Endothelial cell of umbilical vein (primary cell): ENCODE results near the gene PLB1. TPM values are rescaled to one million over a fixed set of nuclear protein-coding genes. Genes with fewer than 3 reads are reported as not detected.

Experiments used
- BruUV-seq: library from RNA; stranded (reverse); fragments of 400-500 nt; replicated peaks from 2 replicates; lab custom pipeline; 2021; lab: Mats Ljungman, UMichigan
- CTCF ChIA-PET: fragments of 300-600, 350-600 bp; sonication (Branson Sonifier 250); formaldehyde crosslinking; loops from one replicate; lab custom pipeline; 2021; ENCODE audit warnings: antibody characterized with exemption, inconsistent platforms; lab: Charles Lee
- POLR2A ChIA-PET: fragments of 300-600, 350-600 bp; sonication (Branson Sonifier 250); formaldehyde crosslinking; loops from one replicate; lab custom pipeline; 2021; ENCODE audit warnings: antibody characterized with exemption, inconsistent platforms; lab: Charles Lee
- DNase-seq: peaks from one replicate; pipeline ENCODE4 v3.0.0-alpha.2; 2011; ENCODE audit warnings: low read depth, low spot score
- FAIRE-seq: peaks from 2 replicates; lab custom pipeline; 2011; peaks lifted over from hg19 to GRCh38; lab: Jason Lieb, UNC
- H2AFZ ChIP-seq: 2 replicates; pipeline ENCODE4 v1.6.0; 2012; ENCODE audit warnings: low read depth, low read length, control low read depth, inconsistent platforms
- H3K27ac ChIP-seq: 2 replicates; pipeline ENCODE4 v1.5.1; 2011; ENCODE audit warnings: low read depth, mild to moderate bottlenecking, control low read depth, low read length, moderate library complexity; ENCODE audit not compliant: insufficient read depth
- H3K27me3 ChIP-seq, 2 experiments: 2 replicates each; pipeline versions ENCODE4 v1.6.0 to v1.6.1; 2011; ENCODE audit warnings: low read length in 2 of 2, mixed read lengths in 1 of 2; ENCODE audit not compliant: control insufficient read depth in 2 of 2, insufficient read depth in 2 of 2
- H3K36me3 ChIP-seq, 2 experiments: 2 replicates in 1 of 2; 3 replicates in 1 of 2; pipeline ENCODE4 v1.5.1; 2011; ENCODE audit warnings: low read length in 2 of 2, mild to moderate bottlenecking in 1 of 2, moderate library complexity in 1 of 2; ENCODE audit not compliant: control insufficient read depth in 2 of 2, insufficient read depth in 2 of 2; ENCODE audit errors: extremely low read depth in 1 of 2
- H3K4me1 ChIP-seq: 3 replicates; pipeline ENCODE4 v1.5.1; 2011; ENCODE audit warnings: mild to moderate bottlenecking, low read length; ENCODE audit not compliant: control insufficient read depth, insufficient read depth; ENCODE audit errors: extremely low read depth
- H3K4me2 ChIP-seq: 2 replicates; pipeline ENCODE4 v1.6.1; 2011; ENCODE audit warnings: low read length, control low read depth, mixed read lengths; ENCODE audit not compliant: insufficient read depth
- H3K4me3 ChIP-seq, 3 experiments: fragments of 200-600 bp in 1 of 3; sonication (generic), shearing (Covaris generic) in 1 of 3; replicated peaks in 1 of 3; 2 replicates each; pipeline ENCODE4 v1.5.1; 2011 to 2016; ENCODE audit warnings: control low read depth in 3 of 3, low read length in 3 of 3, mild to moderate bottlenecking in 2 of 3, inconsistent platforms in 1 of 3, low read depth in 1 of 3, moderate library complexity in 1 of 3; ENCODE audit not compliant: insufficient read depth in 1 of 3
- H3K79me2 ChIP-seq: 2 replicates; pipeline ENCODE4 v1.6.0; 2012; ENCODE audit warnings: low read length, inconsistent platforms; ENCODE audit not compliant: control insufficient read depth, insufficient read depth
- H3K9ac ChIP-seq: replicated peaks from 2 replicates; pipeline ENCODE3; 2011; ENCODE audit warnings: low read length, control low read depth; ENCODE audit not compliant: insufficient read depth; ENCODE audit errors: extremely low read depth
- H3K9me1 ChIP-seq: replicated peaks from 3 replicates; pipeline ENCODE4 v1.6.0; 2011; ENCODE audit warnings: mild to moderate bottlenecking, low read length; ENCODE audit not compliant: control insufficient read depth, insufficient read depth; ENCODE audit errors: extremely low read depth
- H3K9me3 ChIP-seq: replicated peaks from 2 replicates; pipeline ENCODE4 v1.5.1; 2012; ENCODE audit warnings: low read length, inconsistent platforms; ENCODE audit not compliant: control insufficient read depth, insufficient read depth
- H4K20me1 ChIP-seq: replicated peaks from 2 replicates; pipeline ENCODE3; 2011; ENCODE audit warnings: mild to moderate bottlenecking, low read length; ENCODE audit not compliant: control insufficient read depth, insufficient read depth; ENCODE audit errors: extremely low read depth
- EZH2 ChIP-seq: IDR thresholded peaks from 2 replicates; pipeline ENCODE4 v1.6.1; 2012; ENCODE audit warnings: borderline replicate concordance, low read depth, mild to moderate bottlenecking, moderate library complexity, low read length, inconsistent platforms; ENCODE audit not compliant: severe bottlenecking
- FOS ChIP-seq: IDR thresholded peaks from 2 replicates; pipeline ENCODE4 v1.6.1; 2011; ENCODE audit warnings: mild to moderate bottlenecking, low read length, moderate library complexity, borderline replicate concordance; ENCODE audit not compliant: insufficient read depth
- GATA2 ChIP-seq: IDR thresholded peaks from 2 replicates; pipeline ENCODE4 v1.7.0; 2011; ENCODE audit warnings: low read depth, mild to moderate bottlenecking, moderate library complexity, mixed read lengths, low read length; ENCODE audit not compliant: insufficient read length, insufficient read depth
- JUN ChIP-seq: IDR thresholded peaks from 2 replicates; pipeline ENCODE4 v1.6.1; 2011; ENCODE audit warnings: borderline replicate concordance, low read depth; ENCODE audit not compliant: insufficient read length, insufficient read depth
- MAX ChIP-seq: IDR thresholded peaks from 2 replicates; pipeline ENCODE4 v1.6.1; 2011; ENCODE audit not compliant: insufficient read depth, insufficient read length
- MYC ChIP-seq: IDR thresholded peaks from one replicate; pipeline ENCODE4 v1.6.1; 2011; ENCODE audit warnings: mild to moderate bottlenecking, low read depth, low read length
- POLR2A ChIP-seq: IDR thresholded peaks from 2 replicates; pipeline ENCODE4 v1.6.1; 2012; ENCODE audit warnings: low read depth, mild to moderate bottlenecking, control low read depth, low read length
- POLR2AphosphoS5 ChIP-seq: IDR thresholded peaks from 2 replicates; pipeline ENCODE4 v1.6.1; 2012; ENCODE audit warnings: low read depth, mild to moderate bottlenecking, control low read depth, low read length, moderate library complexity; ENCODE audit not compliant: insufficient read depth
- dilution Hi-C: fragments of 300-500 bp; cut with MboI; formaldehyde crosslinking; loops from one replicate; pipeline ENCODE4 v1.15.0; 2019; ENCODE audit warnings: low sequenced_read_pairs; ENCODE audit not compliant: extremely low pct_ligation_motif_present
- intact Hi-C: fragments of 100-400 bp; cut with micrococcal nuclease; formaldehyde crosslinking; loops from one replicate; pipeline ENCODE4 v1.10.0; 2022
- polyA plus RNA-seq, 4 experiments: library from polyadenylated mRNA; depleted of rRNA in 3 of 4; stranded (reverse) in 3 of 4; unstranded in 1 of 4; fragments of >200 nt; gene quantifications; 2 replicates each; pipeline versions ENCODE4 v1.2.1 to v1.2.3, GENCODE V29; 2011 to 2012; ENCODE audit warnings: missing spikeins in 1 of 4
- total RNA-seq: library from RNA; stranded (reverse); gene quantifications from 2 replicates; pipeline ENCODE4 v1.2.3, GENCODE V29; 2021
- TF ChIP-seq, protein P1 (sequence below), 2 donors: IDR thresholded peaks; 1 replicate in 1 of 2; 2 replicates in 1 of 2; pipeline ENCODE4 v1.5.1; 2011; ENCODE audit warnings: low read length in 2 of 2, mild to moderate bottlenecking in 2 of 2, moderate library complexity in 2 of 2, control low read depth in 1 of 2, inconsistent platforms in 1 of 2, low read depth in 1 of 2; ENCODE audit not compliant: insufficient read depth in 1 of 2; ENCODE audit errors: extremely low read depth in 1 of 2

Gene PLB1
- total and polyA plus RNA-seq, 2 donors (not counting 3 experiments of a cell fraction or from before 2014, with no cell fraction given) = 0.75 to 0.80 TPM

- H3K4me2 ChIP-seq = no peak overlapping the region
- DNase-seq = no peak
- FAIRE-seq = no peak
- BruUV-seq = no TSS peak
- intact Hi-C loops = no loop called here
- H2AFZ ChIP-seq = no peak overlapping the region
- no peaks in the 10 kb centered on the region for H4K20me1 ChIP-seq
- no peak overlapping the region for H3K9ac ChIP-seq
- H3K9me3 ChIP-seq = no peaks in the 10 kb centered on the region
- H3K9me1 ChIP-seq = no peaks in the 10 kb centered on the region
- H3K79me2 ChIP-seq = no peaks in the 10 kb centered on the region
- H3K36me3 ChIP-seq = no peaks in the 10 kb centered on the region
- TF ChIP-seq POLR2A (no peak), EZH2 (no peak), FOS (no peak), MYC (no peak), GATA2 (no peak), MAX (no peak), JUN (no peak), POLR2AphosphoS5 (no peak)
- TF ChIP-seq, protein P1, sequence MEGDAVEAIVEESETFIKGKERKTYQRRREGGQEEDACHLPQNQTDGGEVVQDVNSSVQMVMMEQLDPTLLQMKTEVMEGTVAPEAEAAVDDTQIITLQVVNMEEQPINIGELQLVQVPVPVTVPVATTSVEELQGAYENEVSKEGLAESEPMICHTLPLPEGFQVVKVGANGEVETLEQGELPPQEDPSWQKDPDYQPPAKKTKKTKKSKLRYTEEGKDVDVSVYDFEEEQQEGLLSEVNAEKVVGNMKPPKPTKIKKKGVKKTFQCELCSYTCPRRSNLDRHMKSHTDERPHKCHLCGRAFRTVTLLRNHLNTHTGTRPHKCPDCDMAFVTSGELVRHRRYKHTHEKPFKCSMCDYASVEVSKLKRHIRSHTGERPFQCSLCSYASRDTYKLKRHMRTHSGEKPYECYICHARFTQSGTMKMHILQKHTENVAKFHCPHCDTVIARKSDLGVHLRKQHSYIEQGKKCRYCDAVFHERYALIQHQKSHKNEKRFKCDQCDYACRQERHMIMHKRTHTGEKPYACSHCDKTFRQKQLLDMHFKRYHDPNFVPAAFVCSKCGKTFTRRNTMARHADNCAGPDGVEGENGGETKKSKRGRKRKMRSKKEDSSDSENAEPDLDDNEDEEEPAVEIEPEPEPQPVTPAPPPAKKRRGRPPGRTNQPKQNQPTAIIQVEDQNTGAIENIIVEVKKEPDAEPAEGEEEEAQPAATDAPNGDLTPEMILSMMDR (IDR thresholded peaks at IDR 0.05; ENCODE audit: extremely low read depth in 1 of 2, insufficient read depth in 1 of 2, low read depth in 1 of 2, low read length in 2 of 2) = no peak
- ChIA-PET POLR2A (no interaction called here), CTCF (interaction anchor here (1.4 to 2.3 kb wide), 2 partner anchors 12 to 16 kb away, joined by 3 to 8 read pairs; no protein-coding TSS in a partner anchor)
- H3K27ac ChIP-seq = no peak overlapping the region
- no peaks in the 10 kb centered on the region for H3K4me1 ChIP-seq
- dilution Hi-C loops = no loop called here
- H3K4me3 ChIP-seq = no peak overlapping the region
- H3K27me3 ChIP-seq = no peaks in the 10 kb centered on the region
Measured at GRCh38 chr2:28637066-28638047, 141.5 kb downstream of the PLB1 start.
